HG03097 (cell line): ENCODE data around the gene RPL41.

Experiments
- ATAC-seq: cut with Tn5 transposase; IDR thresholded peaks from one replicate; pipeline ENCODE4 v1.9.1; 2021; ENCODE audit not compliant: unreplicated experiment, low FRiP score

The RPL41 gene

GRCh38 chr12:56126732-56127239, 10.4 kb downstream of the RPL41 start:
- no peak for ATAC-seq

GRCh38 chr12:56127485-56127887, 11.1 kb downstream of the RPL41 start:
- no peak for ATAC-seq

- peak; percentile 79 for ATAC-seq
Observed at GRCh38 chr12:56127888-56128669, 11.6 kb downstream of the RPL41 start, which contains the start of gene ESYT1. Gene ESYT1 (plus strand): TSS chr12:56128267. CDS start chr12:56128320, 53 bp downstream.

GRCh38 chr12:56128670-56129205, 12.3 kb downstream of the RPL41 start:
- ATAC-seq, result no peak

GRCh38 chr12:56129206-56129941, 12.9 kb downstream of the RPL41 start:
- no peak for ATAC-seq

GRCh38 chr12:56129942-56130495, 13.6 kb downstream of the RPL41 start:
- ATAC-seq, result no peak

GRCh38 chr12:56130876-56131275, 14.4 kb downstream of the RPL41 start:
- no peak for ATAC-seq

- no peak for ATAC-seq
Observed at GRCh38 chr12:56134897-56135296, 18.5 kb downstream of the RPL41 start.

- no peak for ATAC-seq
Observed at GRCh38 chr12:56137853-56138571, 21.6 kb downstream of the RPL41 start.

GRCh38 chr12:56141946-56142784, 25.7 kb downstream of the RPL41 start:
- no peak for ATAC-seq

GRCh38 chr12:56143217-56143616, 26.8 kb downstream of the RPL41 start:
- no peak for ATAC-seq

GRCh38 chr12:56143870-56144269, 27.4 kb downstream of the RPL41 start:
- no peak for ATAC-seq

GRCh38 chr12:56145217-56145616, 28.8 kb downstream of the RPL41 start:
- no peak for ATAC-seq

GRCh38 chr12:56146492-56147460, 30.3 kb downstream of the RPL41 start:
- ATAC-seq, result no peak

- ATAC-seq, result no peak
Observed at GRCh38 chr12:56150563-56150962, 34.1 kb downstream of the RPL41 start.

GRCh38 chr12:56151672-56152131, 35.3 kb downstream of the RPL41 start:
- peak; percentile 28 for ATAC-seq

- ATAC-seq, result peak; percentile 76
Observed at GRCh38 chr12:56152132-56152755, 35.8 kb downstream of the RPL41 start, which contains the start of gene MYL6B. Gene MYL6B (plus strand): TSS chr12:56152587. CDS start chr12:56153919, 1,332 bp downstream.
